ENCODE measurements around the gene ZNF93.

Gene ZNF93

GRCh38 chr19:19938449-19938848 is 37.7 kb downstream of the ZNF93 start:
- Histone ChIP-seq H3K4me3 (ENCODE audit: low read depth in 1 of 2, low read length in 2 of 2) (no peak overlapping the region), H3K27ac (ENCODE audit: low read length) (no peak overlapping the region), H3K27me3 (ENCODE audit: insufficient read depth, low read length, poor library complexity) (no peaks in the 10 kb centered on the region), H3K36me3 (ENCODE audit: insufficient read depth, low read length) (peaks cover 23% of the 10 kb centered on the region), H3K79me2 (ENCODE audit: insufficient read depth, low read length) (no peaks in the 10 kb centered on the region), H4K20me1 (ENCODE audit: insufficient read depth, low read length) (no peaks in the 10 kb centered on the region), H3K9me3 (ENCODE audit: insufficient read depth, low read length, severe bottlenecking) (peaks cover 38% of the 10 kb centered on the region), H3K9ac (ENCODE audit: low read depth, low read length) (no peak overlapping the region), H3K4me2 (ENCODE audit: insufficient read depth, low read length) (no peak overlapping the region), H3K4me1 (ENCODE audit: insufficient read depth, low read length) (no peaks in the 10 kb centered on the region), H2AFZ (ENCODE audit: low read depth, low read length) (no peak overlapping the region)
- ATAC-seq (ENCODE audit: insufficient read depth, low read depth), result no peak
- DNase-seq, result no peak
- TF ChIP-seq, protein P1, sequence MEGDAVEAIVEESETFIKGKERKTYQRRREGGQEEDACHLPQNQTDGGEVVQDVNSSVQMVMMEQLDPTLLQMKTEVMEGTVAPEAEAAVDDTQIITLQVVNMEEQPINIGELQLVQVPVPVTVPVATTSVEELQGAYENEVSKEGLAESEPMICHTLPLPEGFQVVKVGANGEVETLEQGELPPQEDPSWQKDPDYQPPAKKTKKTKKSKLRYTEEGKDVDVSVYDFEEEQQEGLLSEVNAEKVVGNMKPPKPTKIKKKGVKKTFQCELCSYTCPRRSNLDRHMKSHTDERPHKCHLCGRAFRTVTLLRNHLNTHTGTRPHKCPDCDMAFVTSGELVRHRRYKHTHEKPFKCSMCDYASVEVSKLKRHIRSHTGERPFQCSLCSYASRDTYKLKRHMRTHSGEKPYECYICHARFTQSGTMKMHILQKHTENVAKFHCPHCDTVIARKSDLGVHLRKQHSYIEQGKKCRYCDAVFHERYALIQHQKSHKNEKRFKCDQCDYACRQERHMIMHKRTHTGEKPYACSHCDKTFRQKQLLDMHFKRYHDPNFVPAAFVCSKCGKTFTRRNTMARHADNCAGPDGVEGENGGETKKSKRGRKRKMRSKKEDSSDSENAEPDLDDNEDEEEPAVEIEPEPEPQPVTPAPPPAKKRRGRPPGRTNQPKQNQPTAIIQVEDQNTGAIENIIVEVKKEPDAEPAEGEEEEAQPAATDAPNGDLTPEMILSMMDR (IDR thresholded peaks at IDR 0.05; ENCODE audit: borderline replicate concordance, extremely low read depth, low read length, poor library complexity, severe bottlenecking), result no peak
- TF ChIP-seq EZH2 (IDR thresholded peaks at IDR 0.05; ENCODE audit: borderline replicate concordance, low read depth, low read length, severe bottlenecking), result no peak

- Histone ChIP-seq H3K9ac (ENCODE audit: low read depth, low read length) (no peak overlapping the region), H2AFZ (ENCODE audit: low read depth, low read length) (no peak overlapping the region), H3K4me3 (ENCODE audit: low read depth in 1 of 2, low read length in 2 of 2) (no peak overlapping the region), H3K4me2 (ENCODE audit: insufficient read depth, low read length) (no peak overlapping the region), H4K20me1 (ENCODE audit: insufficient read depth, low read length) (no peaks in the 10 kb centered on the region), H3K79me2 (ENCODE audit: insufficient read depth, low read length) (no peaks in the 10 kb centered on the region), H3K36me3 (ENCODE audit: insufficient read depth, low read length) (no peaks in the 10 kb centered on the region), H3K9me3 (ENCODE audit: insufficient read depth, low read length, severe bottlenecking) (peaks cover 19% of the 10 kb centered on the region), H3K27ac (ENCODE audit: low read length) (no peak overlapping the region), H3K27me3 (ENCODE audit: insufficient read depth, low read length, poor library complexity) (no peaks in the 10 kb centered on the region), H3K4me1 (ENCODE audit: insufficient read depth, low read length) (peaks cover 15% of the 10 kb centered on the region)
- DNase-seq (no peak), ATAC-seq (ENCODE audit: insufficient read depth, low read depth) (no peak)
- no peak for TF ChIP-seq EZH2 (IDR thresholded peaks at IDR 0.05; ENCODE audit: borderline replicate concordance, low read depth, low read length, severe bottlenecking)
- TF ChIP-seq, protein P1 (IDR thresholded peaks at IDR 0.05; ENCODE audit: borderline replicate concordance, extremely low read depth, low read length, poor library complexity, severe bottlenecking), result no peak
These were observed 43.3 kb downstream of the ZNF93 start for GRCh38 chr19:19943848-19944582.

DNA sequence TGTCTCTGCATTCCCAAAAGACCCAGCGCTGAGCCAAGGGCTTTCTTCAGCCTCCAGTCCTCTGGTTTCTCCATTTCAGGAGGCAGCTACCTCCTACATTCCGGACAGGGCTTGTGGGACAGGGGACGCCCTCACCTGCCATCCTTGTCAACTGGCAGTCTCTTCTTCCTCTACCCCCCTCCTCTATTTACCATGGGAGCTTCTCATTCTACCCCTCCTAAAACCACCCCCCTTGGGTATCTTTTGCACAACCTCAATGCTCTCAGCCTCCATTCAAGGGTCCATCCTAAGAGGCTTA is 43.8 kb downstream of the ZNF93 start:
- Histone ChIP-seq H3K9ac (ENCODE audit: low read depth, low read length) (no peak overlapping the region), H2AFZ (ENCODE audit: low read depth, low read length) (no peak overlapping the region), H3K27ac (ENCODE audit: low read length) (no peak overlapping the region), H3K4me2 (ENCODE audit: insufficient read depth, low read length) (no peak overlapping the region), H3K79me2 (ENCODE audit: insufficient read depth, low read length) (no peaks in the 10 kb centered on the region), H3K9me3 (ENCODE audit: insufficient read depth, low read length, severe bottlenecking) (peaks cover 19% of the 10 kb centered on the region), H3K36me3 (ENCODE audit: insufficient read depth, low read length) (no peaks in the 10 kb centered on the region), H3K27me3 (ENCODE audit: insufficient read depth, low read length, poor library complexity) (no peaks in the 10 kb centered on the region), H3K4me1 (ENCODE audit: insufficient read depth, low read length) (peaks cover 18% of the 10 kb centered on the region), H3K4me3 (ENCODE audit: low read depth in 1 of 2, low read length in 2 of 2) (no peak overlapping the region), H4K20me1 (ENCODE audit: insufficient read depth, low read length) (no peaks in the 10 kb centered on the region)
- DNase-seq, result no peak
- no peak for TF ChIP-seq EZH2 (IDR thresholded peaks at IDR 0.05; ENCODE audit: borderline replicate concordance, low read depth, low read length, severe bottlenecking)
- TF ChIP-seq, protein P1 (IDR thresholded peaks at IDR 0.05; ENCODE audit: borderline replicate concordance, extremely low read depth, low read length, poor library complexity, severe bottlenecking), result no peak
- ATAC-seq (ENCODE audit: insufficient read depth, low read depth), result no peak

Measured in DND-41 (cell line).